Ascending aorta (tissue), 2 donors: ENCODE results near the gene WIF1. TPM values are rescaled to one million over a fixed set of nuclear protein-coding genes. Genes with fewer than 3 reads are reported as not detected.

Experiments
- DNase-seq, 2 donors: peaks; one replicate each; pipeline ENCODE4 v3.0.0-alpha.2; 2019; ENCODE audit warnings: low spot score in 2 of 2
- H3K27ac ChIP-seq, 2 donors: fragments of 200-600 bp; sonication (generic); one replicate each; pipeline ENCODE4 v1.5.1; 2016 to 2017; ENCODE audit warnings: mild to moderate bottlenecking in 1 of 2
- H3K27me3 ChIP-seq: fragments of 200-600 bp; sonication (generic); one replicate; pipeline ENCODE4 v1.5.1; 2017
- H3K36me3 ChIP-seq, 2 donors: fragments of 200-600 bp; sonication (generic); one replicate each; pipeline ENCODE4 v1.5.1; 2016
- H3K4me1 ChIP-seq, 2 donors: fragments of 200-600 bp; sonication (generic); one replicate each; pipeline ENCODE4 v1.5.1; 2016 to 2017; ENCODE audit warnings: mild to moderate bottlenecking in 1 of 2
- H3K4me3 ChIP-seq, 2 donors: fragments of 200-600 bp; sonication (generic); one replicate each; pipeline ENCODE4 v1.5.1; 2016 to 2017; ENCODE audit warnings: mild to moderate bottlenecking in 1 of 2
- H3K9me3 ChIP-seq, 2 donors: fragments of 200-600 bp; sonication (generic); one replicate each; pipeline ENCODE4 v1.5.1; 2016
- CTCF ChIP-seq, 3 experiments: fragments of 200-600 bp in 2 of 3; fragments of 450-650 bp in 1 of 3; sonication (generic) in 2 of 3; IDR thresholded peaks; one replicate each; pipeline ENCODE4 v1.5.1; 2016 to 2019; ENCODE audit warnings: antibody characterized with exemption in 3 of 3, mild to moderate bottlenecking in 1 of 3, moderate library complexity in 1 of 3
- intact Hi-C: fragments of 100-400 bp; cut with DNase I; formaldehyde crosslinking; loops from one replicate; pipeline ENCODE4 v1.15.1; 2023
- total RNA-seq: library from RNA; depleted of rRNA; stranded (reverse); fragments of >200 nt; gene quantifications from one replicate; pipeline ENCODE4 v1.1.0, GENCODE V29; 2016

Gene WIF1
- total RNA-seq, 1 donor from 2014 or later, result not detected

DNA sequence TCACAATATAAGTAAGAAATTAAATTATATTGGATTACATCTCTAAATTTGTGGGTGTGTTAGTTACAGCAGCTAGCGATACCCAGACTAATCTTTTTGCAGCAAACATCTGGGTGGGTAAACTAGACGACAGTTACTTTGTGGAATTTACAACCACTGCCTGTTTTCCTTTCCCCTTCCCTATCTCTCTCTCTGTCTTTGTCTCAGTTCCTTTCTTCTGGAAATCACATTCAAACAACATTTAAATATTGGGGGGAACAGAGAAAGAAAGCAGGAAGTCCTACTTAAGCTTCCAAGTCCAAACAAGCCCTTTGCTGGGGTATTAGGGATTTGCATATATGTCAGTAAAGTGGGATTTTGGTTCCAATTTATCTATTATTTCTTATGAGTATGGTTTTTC lies 97.6 kb downstream of the WIF1 start:
- intact Hi-C loops, result no loop called here
- DNase-seq, result no peak

GRCh38 chr12:65022960-65023359 lies 98.1 kb downstream of the WIF1 start:
- no peaks in the 10 kb centered on the region for H3K36me3 ChIP-seq
- no peaks in the 10 kb centered on the region for H3K27me3 ChIP-seq
- intact Hi-C loops, result no loop called here
- H3K4me3 ChIP-seq, result no peak overlapping the region
- no peak for TF ChIP-seq CTCF (IDR thresholded peaks at IDR 0.05)
- DNase-seq, result no peak
- no peaks in the 10 kb centered on the region for H3K9me3 ChIP-seq
- no peak overlapping the region for H3K27ac ChIP-seq
- H3K4me1 ChIP-seq, result no peaks in the 10 kb centered on the region

More for the DNA sequence above, 97.6 kb downstream of the WIF1 start:
- H3K27me3 ChIP-seq, result no peaks in the 10 kb centered on the region
- no peaks in the 10 kb centered on the region for H3K36me3 ChIP-seq
- H3K4me3 ChIP-seq, result no peak overlapping the region
- H3K27ac ChIP-seq, result no peak overlapping the region
- TF ChIP-seq CTCF (IDR thresholded peaks at IDR 0.05), result no peak
- H3K4me1 ChIP-seq, result no peaks in the 10 kb centered on the region
- H3K9me3 ChIP-seq, result no peaks in the 10 kb centered on the region

DNA sequence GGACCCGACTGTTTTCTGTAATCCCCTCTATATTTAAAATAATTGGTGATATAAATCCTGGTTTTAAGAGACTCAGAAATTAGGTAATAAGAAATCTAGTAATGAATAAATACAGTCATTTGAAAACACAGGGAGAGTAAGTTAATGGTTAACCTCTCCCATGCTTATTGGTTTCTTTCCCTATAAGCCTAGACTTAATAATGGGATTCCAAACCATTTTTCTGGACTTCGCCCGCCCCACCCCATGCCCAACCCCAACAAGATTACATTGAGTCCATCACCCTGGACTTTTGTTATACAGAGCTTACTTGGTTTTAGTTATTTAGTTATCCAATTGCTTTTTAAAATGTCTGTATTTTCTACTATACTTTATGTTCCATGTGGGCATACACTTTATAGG lies 98.7 kb downstream of the WIF1 start:
- Histone ChIP-seq H3K4me1 (no peaks in the 10 kb centered on the region), H3K27me3 (no peaks in the 10 kb centered on the region), H3K27ac (no peak overlapping the region), H3K36me3 (no peaks in the 10 kb centered on the region), H3K4me3 (no peak overlapping the region), H3K9me3 (no peaks in the 10 kb centered on the region)
- no peak for TF ChIP-seq CTCF (IDR thresholded peaks at IDR 0.05)
- no peak for DNase-seq
- intact Hi-C loops, result no loop called here

DNA sequence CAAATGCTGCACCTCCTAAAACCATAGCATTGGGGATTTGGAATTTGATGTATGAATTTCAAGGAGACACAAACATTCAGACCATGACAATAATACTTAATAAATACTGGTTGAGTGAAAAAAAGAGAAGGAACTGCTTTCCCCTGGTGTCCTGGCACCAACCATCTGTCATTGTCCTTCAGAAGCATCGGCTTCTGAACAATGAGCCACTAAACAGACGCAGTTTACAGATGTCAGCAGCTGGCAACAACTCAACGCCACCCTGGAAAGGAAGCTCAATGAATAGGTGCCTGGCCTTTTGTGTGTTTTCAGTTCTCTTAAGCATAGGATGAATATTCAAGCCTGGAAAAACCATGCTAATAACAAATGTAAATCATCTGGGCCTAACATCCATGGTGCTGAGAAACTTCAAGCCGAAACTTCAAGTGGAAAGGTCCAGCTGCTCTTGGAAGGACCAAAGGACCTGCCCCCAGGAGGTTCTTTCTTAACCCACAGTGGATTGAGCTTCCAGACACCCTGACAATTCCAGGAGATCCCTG lies 101.3 kb downstream of the WIF1 start:
- Histone ChIP-seq H3K36me3 (no peaks in the 10 kb centered on the region), H3K4me3 (no peak overlapping the region), H3K4me1 (no peaks in the 10 kb centered on the region), H3K27ac (no peak overlapping the region), H3K9me3 (no peaks in the 10 kb centered on the region), H3K27me3 (no peaks in the 10 kb centered on the region)
- DNase-seq, result no peak
- intact Hi-C loops, result no loop called here
- TF ChIP-seq CTCF (IDR thresholded peaks at IDR 0.05), result no peak

DNA sequence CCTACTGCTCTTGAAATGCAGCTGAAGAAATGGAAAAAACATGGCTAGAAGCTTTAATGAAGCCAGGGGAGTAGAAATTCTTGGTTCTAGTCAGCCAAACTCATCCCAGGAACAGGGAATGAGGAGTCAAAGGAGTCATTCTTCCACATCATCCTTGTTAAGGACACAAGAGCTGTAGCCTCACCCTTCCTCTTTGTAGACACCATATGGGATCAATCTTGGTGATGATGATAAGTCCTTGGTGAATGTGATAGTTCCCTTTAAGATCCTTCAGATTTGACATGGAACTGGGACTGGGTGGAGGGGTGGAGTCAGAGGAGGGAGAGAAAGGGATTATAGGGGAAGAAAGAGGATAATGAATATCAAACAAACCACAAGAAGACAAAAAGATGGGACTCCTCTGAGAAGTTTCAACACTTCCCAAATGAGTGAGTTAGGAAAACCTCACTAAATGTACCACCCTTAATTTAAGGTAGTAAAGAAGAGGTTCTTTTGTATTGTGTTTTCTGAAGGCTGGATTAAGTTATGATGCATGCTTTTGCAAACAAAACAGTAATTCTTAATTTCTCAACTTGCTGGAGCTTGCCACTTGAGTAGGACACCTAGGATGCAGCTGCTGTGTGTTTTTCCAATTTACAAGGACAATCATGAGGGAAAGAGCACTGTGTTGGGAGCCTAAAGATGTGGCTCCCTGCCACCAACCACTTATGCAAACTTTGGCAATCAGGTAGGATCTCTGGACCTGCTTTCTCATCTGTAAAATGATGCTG lies 104.0 kb downstream of the WIF1 start:
- H3K27ac ChIP-seq, result no peak overlapping the region
- H3K4me3 ChIP-seq, result no peak overlapping the region
- no peak for DNase-seq
- no peaks in the 10 kb centered on the region for H3K9me3 ChIP-seq
- no peaks in the 10 kb centered on the region for H3K36me3 ChIP-seq
- intact Hi-C loops, result no loop called here
- no peaks in the 10 kb centered on the region for H3K4me1 ChIP-seq
- no peak for TF ChIP-seq CTCF (IDR thresholded peaks at IDR 0.05)
- H3K27me3 ChIP-seq, result no peaks in the 10 kb centered on the region
